Measurements from ENCODE around the gene TMEM30A.

TMEM30A gene

DNA sequence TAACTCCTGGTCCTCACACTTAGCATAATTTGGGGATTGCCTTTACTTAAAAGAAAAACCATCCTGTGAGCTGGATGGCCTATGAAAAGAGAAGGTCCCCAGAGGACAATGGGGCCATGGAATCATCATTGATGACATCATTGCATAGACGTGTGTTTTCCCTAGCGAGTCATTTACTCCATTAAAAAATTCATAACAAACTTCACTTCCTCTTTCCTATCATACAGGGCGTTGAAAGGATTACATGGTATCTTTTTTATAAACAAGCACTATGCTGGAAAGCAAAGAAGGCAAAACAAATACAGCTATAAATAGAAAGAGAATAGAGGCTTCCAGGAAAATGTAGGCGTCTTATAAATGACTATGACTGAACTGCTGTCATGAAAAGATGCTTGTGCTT, 67.4 kb downstream of the TMEM30A start:
- TF ChIP-seq, protein P1, sequence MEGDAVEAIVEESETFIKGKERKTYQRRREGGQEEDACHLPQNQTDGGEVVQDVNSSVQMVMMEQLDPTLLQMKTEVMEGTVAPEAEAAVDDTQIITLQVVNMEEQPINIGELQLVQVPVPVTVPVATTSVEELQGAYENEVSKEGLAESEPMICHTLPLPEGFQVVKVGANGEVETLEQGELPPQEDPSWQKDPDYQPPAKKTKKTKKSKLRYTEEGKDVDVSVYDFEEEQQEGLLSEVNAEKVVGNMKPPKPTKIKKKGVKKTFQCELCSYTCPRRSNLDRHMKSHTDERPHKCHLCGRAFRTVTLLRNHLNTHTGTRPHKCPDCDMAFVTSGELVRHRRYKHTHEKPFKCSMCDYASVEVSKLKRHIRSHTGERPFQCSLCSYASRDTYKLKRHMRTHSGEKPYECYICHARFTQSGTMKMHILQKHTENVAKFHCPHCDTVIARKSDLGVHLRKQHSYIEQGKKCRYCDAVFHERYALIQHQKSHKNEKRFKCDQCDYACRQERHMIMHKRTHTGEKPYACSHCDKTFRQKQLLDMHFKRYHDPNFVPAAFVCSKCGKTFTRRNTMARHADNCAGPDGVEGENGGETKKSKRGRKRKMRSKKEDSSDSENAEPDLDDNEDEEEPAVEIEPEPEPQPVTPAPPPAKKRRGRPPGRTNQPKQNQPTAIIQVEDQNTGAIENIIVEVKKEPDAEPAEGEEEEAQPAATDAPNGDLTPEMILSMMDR (IDR thresholded peaks at IDR 0.05; ENCODE audit: low read depth, low read length, missing control alignments), result no peak
- in situ Hi-C loops (cut with HindIII; ENCODE audit: low sequenced_read_pairs), result loop anchor here (25.0 kb wide), 3 partner anchors 805 to 1255 kb away; no protein-coding TSS in a partner anchor
- H3K4me3 ChIP-seq (ENCODE audit: low read depth, low read length), result no peak overlapping the region
- DNase-seq (ENCODE audit: low read depth), result no peak

DNA sequence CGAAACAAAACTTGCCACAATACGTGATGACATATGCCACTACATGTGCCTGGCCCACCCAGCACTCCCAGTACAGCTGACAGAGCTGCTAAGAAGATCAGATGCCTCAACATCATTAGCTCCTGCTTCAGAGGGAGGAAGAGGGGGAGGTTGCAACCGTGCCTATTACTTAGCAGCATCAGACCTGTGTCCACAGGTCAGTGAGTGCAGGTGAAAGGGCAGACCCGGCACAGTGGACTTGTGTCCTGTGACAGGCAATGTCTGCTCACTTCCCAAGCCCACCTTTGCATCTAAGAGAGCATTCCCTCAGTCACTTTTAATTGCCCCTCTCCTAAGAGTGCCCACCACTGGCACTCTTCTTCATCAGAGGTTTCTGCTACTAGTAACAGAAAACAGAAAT, 69.3 kb downstream of the TMEM30A start:
- no peak overlapping the region for H3K4me3 ChIP-seq (ENCODE audit: low read depth, low read length)
- in situ Hi-C loops (cut with HindIII; ENCODE audit: low sequenced_read_pairs), result loop anchor here (25.0 kb wide), 3 partner anchors 803 to 1253 kb away; no protein-coding TSS in a partner anchor
- no peak for DNase-seq (ENCODE audit: low read depth)
- TF ChIP-seq, protein P1 (IDR thresholded peaks at IDR 0.05; ENCODE audit: low read depth, low read length, missing control alignments), result no peak

DNA sequence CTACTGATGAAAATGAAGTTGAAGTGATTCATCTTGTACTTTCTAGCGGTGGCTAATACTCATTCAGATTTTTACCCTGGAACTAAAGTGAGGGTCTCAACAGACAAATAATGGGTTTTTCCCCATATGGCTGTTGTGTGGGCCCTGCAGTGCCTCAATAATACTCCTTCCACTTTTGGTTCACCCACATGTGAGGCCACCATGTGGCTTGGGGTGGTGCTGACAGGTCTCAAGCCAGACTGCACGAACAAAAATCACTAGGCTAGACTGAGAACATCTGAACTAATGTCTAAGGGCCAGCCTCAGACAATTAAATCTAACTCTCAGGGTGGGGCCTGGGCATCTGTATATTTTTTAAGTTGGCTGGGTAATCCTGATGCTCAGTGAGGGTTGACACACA, 70.9 kb downstream of the TMEM30A start:
- no peak for DNase-seq (ENCODE audit: low read depth)
- TF ChIP-seq, protein P1 (IDR thresholded peaks at IDR 0.05; ENCODE audit: low read depth, low read length, missing control alignments), result no peak
- in situ Hi-C loops (cut with HindIII; ENCODE audit: low sequenced_read_pairs), result loop anchor here (5.0 to 25.0 kb wide), 4 partner anchors 801 to 1356 kb away; no protein-coding TSS in a partner anchor
- no peak overlapping the region for H3K4me3 ChIP-seq (ENCODE audit: low read depth, low read length)

DNA sequence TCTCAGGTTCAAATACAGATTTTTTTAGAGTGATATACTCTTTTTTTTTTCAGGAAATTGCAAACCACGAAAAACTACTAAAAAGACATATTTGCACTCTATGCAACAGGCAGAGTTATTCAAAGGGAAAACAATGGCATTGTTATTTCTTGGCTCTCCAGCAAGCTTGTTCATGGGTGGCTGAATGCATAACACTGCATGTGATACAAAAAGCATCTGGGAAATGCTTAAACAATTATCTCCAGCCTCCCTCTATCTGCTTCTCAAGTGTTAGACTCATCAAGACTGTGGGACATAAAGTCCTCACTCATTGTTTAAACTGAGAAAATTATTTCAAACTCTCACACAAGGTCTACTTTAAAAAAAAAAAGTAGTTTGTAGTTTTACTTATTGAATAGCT, 71.5 kb downstream of the TMEM30A start:
- TF ChIP-seq, protein P1 (IDR thresholded peaks at IDR 0.05; ENCODE audit: low read depth, low read length, missing control alignments), result no peak
- in situ Hi-C loops (cut with HindIII; ENCODE audit: low sequenced_read_pairs), result loop anchor here (5.0 to 25.0 kb wide), 4 partner anchors 801 to 1356 kb away; no protein-coding TSS in a partner anchor
- H3K4me3 ChIP-seq (ENCODE audit: low read depth, low read length), result no peak overlapping the region
- DNase-seq (ENCODE audit: low read depth), result no peak

DNA sequence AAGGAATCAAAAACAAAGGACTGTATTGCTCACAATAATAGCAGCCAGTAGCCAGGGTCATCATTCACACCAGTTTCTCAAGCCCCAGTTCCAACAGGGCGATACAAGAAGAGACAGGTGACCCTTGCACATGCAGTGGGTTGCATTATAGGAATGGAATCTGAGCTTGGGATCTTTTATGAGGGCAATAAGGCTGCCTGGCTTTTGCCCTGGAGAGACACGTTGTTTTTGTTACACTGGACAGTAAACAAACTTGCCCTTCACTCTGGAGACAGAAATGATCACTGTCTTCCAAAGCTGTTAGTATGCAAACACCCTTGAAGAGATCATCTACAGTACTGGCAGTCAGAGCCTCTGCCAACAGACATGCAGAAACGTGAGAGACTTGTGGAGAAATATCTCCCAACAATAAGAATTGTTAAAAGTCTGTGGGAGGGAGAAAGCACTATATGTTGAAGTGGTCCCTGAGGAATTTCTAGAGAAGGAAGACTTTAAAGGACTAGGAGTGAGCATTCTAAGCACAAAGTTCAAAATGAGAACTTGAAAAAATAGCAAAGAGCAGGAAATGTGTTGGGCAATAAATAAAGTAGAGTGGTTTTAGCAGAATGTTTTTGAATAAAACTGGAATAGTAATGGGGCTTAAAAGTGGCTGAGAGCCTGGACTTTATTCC, 72.5 kb downstream of the TMEM30A start:
- no peak overlapping the region for H3K4me3 ChIP-seq (ENCODE audit: low read depth, low read length)
- TF ChIP-seq, protein P1 (IDR thresholded peaks at IDR 0.05; ENCODE audit: low read depth, low read length, missing control alignments), result no peak
- in situ Hi-C loops (cut with HindIII; ENCODE audit: low sequenced_read_pairs), result loop anchor here (5.0 to 25.0 kb wide), 4 partner anchors 800 to 1355 kb away; no protein-coding TSS in a partner anchor
- no peak for DNase-seq (ENCODE audit: low read depth)

DNA sequence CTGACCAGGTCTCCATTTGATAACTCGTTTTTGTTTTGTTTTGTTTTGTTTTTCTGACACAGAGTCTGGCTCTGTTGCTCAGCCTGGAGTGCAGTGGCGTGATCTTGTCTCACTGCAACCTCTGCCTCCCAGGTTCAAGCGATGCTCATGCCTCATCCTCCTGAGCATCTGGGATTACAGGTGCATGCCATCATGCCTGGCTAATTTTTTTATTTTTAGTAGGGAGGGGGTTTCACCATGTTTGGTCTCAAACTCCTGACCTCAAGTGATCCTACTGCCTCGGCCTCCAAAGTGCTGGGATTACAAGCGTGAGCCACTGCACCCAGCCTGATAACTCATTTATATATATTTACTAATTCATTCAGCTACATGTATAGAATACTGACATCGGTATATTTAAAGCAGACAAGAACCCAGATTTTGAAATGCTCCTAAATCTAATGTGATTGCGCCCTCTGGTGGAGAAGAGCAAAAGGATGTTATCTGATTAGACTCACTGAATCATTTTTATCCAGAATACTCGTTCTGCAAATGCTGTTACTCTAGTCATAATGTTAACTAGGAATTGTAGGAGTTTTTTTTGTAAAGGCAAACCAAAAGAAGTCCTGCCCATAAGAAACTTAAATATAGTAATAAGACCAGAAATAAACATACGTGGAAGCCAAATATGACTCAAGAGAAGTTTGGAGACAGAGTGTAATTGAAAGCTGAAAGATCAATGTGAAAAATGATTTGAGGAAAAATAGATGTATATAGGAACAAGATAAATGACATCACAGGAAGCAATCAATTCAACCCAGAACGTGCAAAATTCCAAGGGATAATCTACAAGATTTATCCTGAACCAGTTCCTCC, 73.5 kb downstream of the TMEM30A start:
- in situ Hi-C loops (cut with HindIII; ENCODE audit: low sequenced_read_pairs), result loop anchor here (5.0 to 25.0 kb wide), 4 partner anchors 799 to 1354 kb away; no protein-coding TSS in a partner anchor
- no peak overlapping the region for H3K4me3 ChIP-seq (ENCODE audit: low read depth, low read length)
- DNase-seq (ENCODE audit: low read depth), result no peak
- TF ChIP-seq, protein P1 (IDR thresholded peaks at IDR 0.05; ENCODE audit: low read depth, low read length, missing control alignments), result peak; percentile 59
